Fibroblast of lung (primary cell): ENCODE results near the gene WASF3.

Source experiments
- CTCF ChIP-seq, 2 donors: IDR thresholded peaks in 1 of 2; conservative IDR thresholded peaks in 1 of 2; 1 replicate in 1 of 2; 2 replicates in 1 of 2; pipeline ENCODE4 v1.5.1; 2011 to 2012; ENCODE audit warnings: low read length in 2 of 2, control low read depth in 1 of 2, inconsistent platforms in 1 of 2, low read depth in 1 of 2, mild to moderate bottlenecking in 1 of 2
- EZH2 ChIP-seq: IDR thresholded peaks from 2 replicates; pipeline ENCODE4 v1.5.1; 2012; ENCODE audit warnings: low read length, control low read depth, mild to moderate bottlenecking; ENCODE audit errors: missing control alignments

- no peak for TF ChIP-seq CTCF (conservative IDR thresholded peaks at IDR 0.05 in 1 of 2, IDR thresholded peaks at IDR 0.05 in 1 of 2; ENCODE audit: low read depth in 1 of 2, low read length in 2 of 2)
- TF ChIP-seq EZH2: no peak
Observed at GRCh38 chr13:26575244-26575643, 17.8 kb downstream of the WASF3 start.
